Endothelial cell of umbilical vein (primary cell): ENCODE data around the gene C3orf20. TPM values are rescaled to one million over a fixed set of nuclear protein-coding genes. Genes with fewer than 3 reads are reported as not detected.

Experiments
- BruUV-seq: library from RNA; stranded (reverse); fragments of 400-500 nt; replicated peaks from 2 replicates; lab custom pipeline; 2021; lab: Mats Ljungman, UMichigan
- CTCF ChIA-PET: fragments of 300-600, 350-600 bp; sonication (Branson Sonifier 250); formaldehyde crosslinking; loops from one replicate; lab custom pipeline; 2021; ENCODE audit warnings: antibody characterized with exemption, inconsistent platforms; lab: Charles Lee
- POLR2A ChIA-PET: fragments of 300-600, 350-600 bp; sonication (Branson Sonifier 250); formaldehyde crosslinking; loops from one replicate; lab custom pipeline; 2021; ENCODE audit warnings: antibody characterized with exemption, inconsistent platforms; lab: Charles Lee
- DNase-seq: peaks from one replicate; pipeline ENCODE4 v3.0.0-alpha.2; 2011; ENCODE audit warnings: low read depth, low spot score
- FAIRE-seq: peaks from 2 replicates; lab custom pipeline; 2011; peaks lifted over from hg19 to GRCh38; lab: Jason Lieb, UNC
- H2AFZ ChIP-seq: 2 replicates; pipeline ENCODE4 v1.6.0; 2012; ENCODE audit warnings: low read depth, low read length, control low read depth, inconsistent platforms
- H3K27ac ChIP-seq: 2 replicates; pipeline ENCODE4 v1.5.1; 2011; ENCODE audit warnings: low read depth, mild to moderate bottlenecking, control low read depth, low read length, moderate library complexity; ENCODE audit not compliant: insufficient read depth
- H3K27me3 ChIP-seq, 2 experiments: 2 replicates each; pipeline versions ENCODE4 v1.6.0 to v1.6.1; 2011; ENCODE audit warnings: low read length in 2 of 2, mixed read lengths in 1 of 2; ENCODE audit not compliant: control insufficient read depth in 2 of 2, insufficient read depth in 2 of 2
- H3K36me3 ChIP-seq, 2 experiments: 2 replicates in 1 of 2; 3 replicates in 1 of 2; pipeline ENCODE4 v1.5.1; 2011; ENCODE audit warnings: low read length in 2 of 2, mild to moderate bottlenecking in 1 of 2, moderate library complexity in 1 of 2; ENCODE audit not compliant: control insufficient read depth in 2 of 2, insufficient read depth in 2 of 2; ENCODE audit errors: extremely low read depth in 1 of 2
- H3K4me1 ChIP-seq: 3 replicates; pipeline ENCODE4 v1.5.1; 2011; ENCODE audit warnings: mild to moderate bottlenecking, low read length; ENCODE audit not compliant: control insufficient read depth, insufficient read depth; ENCODE audit errors: extremely low read depth
- H3K4me2 ChIP-seq: 2 replicates; pipeline ENCODE4 v1.6.1; 2011; ENCODE audit warnings: low read length, control low read depth, mixed read lengths; ENCODE audit not compliant: insufficient read depth
- H3K4me3 ChIP-seq, 3 experiments: fragments of 200-600 bp in 1 of 3; sonication (generic), shearing (Covaris generic) in 1 of 3; replicated peaks in 1 of 3; 2 replicates each; pipeline ENCODE4 v1.5.1; 2011 to 2016; ENCODE audit warnings: control low read depth in 3 of 3, low read length in 3 of 3, mild to moderate bottlenecking in 2 of 3, inconsistent platforms in 1 of 3, low read depth in 1 of 3, moderate library complexity in 1 of 3; ENCODE audit not compliant: insufficient read depth in 1 of 3
- H3K79me2 ChIP-seq: 2 replicates; pipeline ENCODE4 v1.6.0; 2012; ENCODE audit warnings: low read length, inconsistent platforms; ENCODE audit not compliant: control insufficient read depth, insufficient read depth
- H3K9ac ChIP-seq: replicated peaks from 2 replicates; pipeline ENCODE3; 2011; ENCODE audit warnings: low read length, control low read depth; ENCODE audit not compliant: insufficient read depth; ENCODE audit errors: extremely low read depth
- H3K9me1 ChIP-seq: replicated peaks from 3 replicates; pipeline ENCODE4 v1.6.0; 2011; ENCODE audit warnings: mild to moderate bottlenecking, low read length; ENCODE audit not compliant: control insufficient read depth, insufficient read depth; ENCODE audit errors: extremely low read depth
- H3K9me3 ChIP-seq: replicated peaks from 2 replicates; pipeline ENCODE4 v1.5.1; 2012; ENCODE audit warnings: low read length, inconsistent platforms; ENCODE audit not compliant: control insufficient read depth, insufficient read depth
- H4K20me1 ChIP-seq: replicated peaks from 2 replicates; pipeline ENCODE3; 2011; ENCODE audit warnings: mild to moderate bottlenecking, low read length; ENCODE audit not compliant: control insufficient read depth, insufficient read depth; ENCODE audit errors: extremely low read depth
- EZH2 ChIP-seq: IDR thresholded peaks from 2 replicates; pipeline ENCODE4 v1.6.1; 2012; ENCODE audit warnings: borderline replicate concordance, low read depth, mild to moderate bottlenecking, moderate library complexity, low read length, inconsistent platforms; ENCODE audit not compliant: severe bottlenecking
- FOS ChIP-seq: IDR thresholded peaks from 2 replicates; pipeline ENCODE4 v1.6.1; 2011; ENCODE audit warnings: mild to moderate bottlenecking, low read length, moderate library complexity, borderline replicate concordance; ENCODE audit not compliant: insufficient read depth
- GATA2 ChIP-seq: IDR thresholded peaks from 2 replicates; pipeline ENCODE4 v1.7.0; 2011; ENCODE audit warnings: low read depth, mild to moderate bottlenecking, moderate library complexity, mixed read lengths, low read length; ENCODE audit not compliant: insufficient read length, insufficient read depth
- JUN ChIP-seq: IDR thresholded peaks from 2 replicates; pipeline ENCODE4 v1.6.1; 2011; ENCODE audit warnings: borderline replicate concordance, low read depth; ENCODE audit not compliant: insufficient read length, insufficient read depth
- MAX ChIP-seq: IDR thresholded peaks from 2 replicates; pipeline ENCODE4 v1.6.1; 2011; ENCODE audit not compliant: insufficient read depth, insufficient read length
- MYC ChIP-seq: IDR thresholded peaks from one replicate; pipeline ENCODE4 v1.6.1; 2011; ENCODE audit warnings: mild to moderate bottlenecking, low read depth, low read length
- POLR2A ChIP-seq: IDR thresholded peaks from 2 replicates; pipeline ENCODE4 v1.6.1; 2012; ENCODE audit warnings: low read depth, mild to moderate bottlenecking, control low read depth, low read length
- POLR2AphosphoS5 ChIP-seq: IDR thresholded peaks from 2 replicates; pipeline ENCODE4 v1.6.1; 2012; ENCODE audit warnings: low read depth, mild to moderate bottlenecking, control low read depth, low read length, moderate library complexity; ENCODE audit not compliant: insufficient read depth
- dilution Hi-C: fragments of 300-500 bp; cut with MboI; formaldehyde crosslinking; loops from one replicate; pipeline ENCODE4 v1.15.0; 2019; ENCODE audit warnings: low sequenced_read_pairs; ENCODE audit not compliant: extremely low pct_ligation_motif_present
- intact Hi-C: fragments of 100-400 bp; cut with micrococcal nuclease; formaldehyde crosslinking; loops from one replicate; pipeline ENCODE4 v1.10.0; 2022
- polyA plus RNA-seq, 4 experiments: library from polyadenylated mRNA; depleted of rRNA in 3 of 4; stranded (reverse) in 3 of 4; unstranded in 1 of 4; fragments of >200 nt; gene quantifications; 2 replicates each; pipeline versions ENCODE4 v1.2.1 to v1.2.3, GENCODE V29; 2011 to 2012; ENCODE audit warnings: missing spikeins in 1 of 4
- total RNA-seq: library from RNA; stranded (reverse); gene quantifications from 2 replicates; pipeline ENCODE4 v1.2.3, GENCODE V29; 2021
- TF ChIP-seq, protein P1 (sequence below), 2 donors: IDR thresholded peaks; 1 replicate in 1 of 2; 2 replicates in 1 of 2; pipeline ENCODE4 v1.5.1; 2011; ENCODE audit warnings: low read length in 2 of 2, mild to moderate bottlenecking in 2 of 2, moderate library complexity in 2 of 2, control low read depth in 1 of 2, inconsistent platforms in 1 of 2, low read depth in 1 of 2; ENCODE audit not compliant: insufficient read depth in 1 of 2; ENCODE audit errors: extremely low read depth in 1 of 2

Gene C3orf20
- total and polyA plus RNA-seq, 2 donors (not counting 3 experiments of a cell fraction or from before 2014, with no cell fraction given) = not detected

GRCh38 chr3:14640734-14641133 is 34.2 kb upstream of the C3orf20 start:
- Histone ChIP-seq H3K27me3 (peaks cover 10 to 14% of the 10 kb centered on the region in 2 experiments), H3K9ac (no peak overlapping the region), H3K4me2 (no peak overlapping the region), H3K4me3 (no peak overlapping the region), H2AFZ (no peak overlapping the region), H3K9me1 (no peaks in the 10 kb centered on the region), H4K20me1 (no peaks in the 10 kb centered on the region), H3K9me3 (no peaks in the 10 kb centered on the region), H3K36me3 (no peaks in the 10 kb centered on the region), H3K4me1 (peaks cover under 1% of the 10 kb centered on the region), H3K79me2 (no peaks in the 10 kb centered on the region), H3K27ac (no peak overlapping the region)
- TF ChIP-seq MAX = no peak
- TF ChIP-seq, protein P1, sequence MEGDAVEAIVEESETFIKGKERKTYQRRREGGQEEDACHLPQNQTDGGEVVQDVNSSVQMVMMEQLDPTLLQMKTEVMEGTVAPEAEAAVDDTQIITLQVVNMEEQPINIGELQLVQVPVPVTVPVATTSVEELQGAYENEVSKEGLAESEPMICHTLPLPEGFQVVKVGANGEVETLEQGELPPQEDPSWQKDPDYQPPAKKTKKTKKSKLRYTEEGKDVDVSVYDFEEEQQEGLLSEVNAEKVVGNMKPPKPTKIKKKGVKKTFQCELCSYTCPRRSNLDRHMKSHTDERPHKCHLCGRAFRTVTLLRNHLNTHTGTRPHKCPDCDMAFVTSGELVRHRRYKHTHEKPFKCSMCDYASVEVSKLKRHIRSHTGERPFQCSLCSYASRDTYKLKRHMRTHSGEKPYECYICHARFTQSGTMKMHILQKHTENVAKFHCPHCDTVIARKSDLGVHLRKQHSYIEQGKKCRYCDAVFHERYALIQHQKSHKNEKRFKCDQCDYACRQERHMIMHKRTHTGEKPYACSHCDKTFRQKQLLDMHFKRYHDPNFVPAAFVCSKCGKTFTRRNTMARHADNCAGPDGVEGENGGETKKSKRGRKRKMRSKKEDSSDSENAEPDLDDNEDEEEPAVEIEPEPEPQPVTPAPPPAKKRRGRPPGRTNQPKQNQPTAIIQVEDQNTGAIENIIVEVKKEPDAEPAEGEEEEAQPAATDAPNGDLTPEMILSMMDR (IDR thresholded peaks at IDR 0.05; ENCODE audit: extremely low read depth in 1 of 2, insufficient read depth in 1 of 2, low read depth in 1 of 2, low read length in 2 of 2) = no peak
- TF ChIP-seq POLR2AphosphoS5 = no peak
- TF ChIP-seq FOS = no peak
- TF ChIP-seq MYC = no peak
- TF ChIP-seq POLR2A = no peak
- TF ChIP-seq JUN = no peak
- no peak for TF ChIP-seq EZH2
- TF ChIP-seq GATA2 = no peak
- BruUV-seq = no TSS peak
- intact Hi-C loops (no loop called here), dilution Hi-C loops (no loop called here)
- CTCF ChIA-PET = no interaction called here
- POLR2A ChIA-PET = no interaction called here
- FAIRE-seq (no peak), DNase-seq (no peak)
